Smooth muscle cell (in vitro differentiated cells): ENCODE data around the gene POP5. TPM values are rescaled to one million over a fixed set of nuclear protein-coding genes. Genes with fewer than 3 reads are reported as not detected.

ENCODE experiments used
- DNase-seq: peaks from one replicate; lab custom pipeline; 2025; ENCODE audit not compliant: unreplicated experiment; lab: John Stamatoyannopoulos, UW
- H2AFZ ChIP-seq: fragments of 200-600 bp; sonication (generic); 2 replicates; pipeline ENCODE4 v1.6.0; 2016; ENCODE audit warnings: antibody characterized with exemption, low read depth, mild to moderate bottlenecking
- H3F3A ChIP-seq: fragments of 200-600 bp; sonication (generic); 2 replicates; pipeline ENCODE4 v1.6.0; 2017; ENCODE audit warnings: antibody characterized with exemption, low read depth
- H3K27ac ChIP-seq: fragments of 200-600 bp; sonication (generic); 2 replicates; pipeline ENCODE4 v1.5.1; 2016; ENCODE audit warnings: low read depth, mild to moderate bottlenecking
- H3K27me3 ChIP-seq: fragments of 200-600 bp; sonication (generic); 2 replicates; pipeline ENCODE4 v1.6.1; 2016; ENCODE audit warnings: low read depth, mild to moderate bottlenecking
- H3K36me3 ChIP-seq: fragments of 200-600 bp; sonication (generic); 2 replicates; pipeline ENCODE4 v1.5.1; 2016; ENCODE audit warnings: low read depth
- H3K4me1 ChIP-seq: fragments of 200-600 bp; sonication (generic); 2 replicates; pipeline ENCODE4 v1.5.1; 2016; ENCODE audit warnings: low read depth
- H3K4me2 ChIP-seq: fragments of 200-600 bp; sonication (generic); 2 replicates; pipeline ENCODE4 v1.6.0; 2016; ENCODE audit warnings: mild to moderate bottlenecking
- H3K4me3 ChIP-seq: fragments of 200-600 bp; sonication (generic); 2 replicates; pipeline ENCODE4 v1.5.1; 2016; ENCODE audit warnings: mild to moderate bottlenecking
- H3K79me2 ChIP-seq: fragments of 200-600 bp; sonication (generic); 2 replicates; pipeline ENCODE4 v1.6.0; 2016; ENCODE audit warnings: low read depth, mild to moderate bottlenecking
- H3K9ac ChIP-seq: fragments of 200-600 bp; sonication (generic); 2 replicates; pipeline ENCODE4 v1.6.0; 2016; ENCODE audit warnings: low read depth
- H3K9me3 ChIP-seq: fragments of 200-600 bp; sonication (generic); replicated peaks from 2 replicates; pipeline ENCODE4 v1.5.1; 2016; ENCODE audit warnings: low read depth
- H4K20me1 ChIP-seq: fragments of 200-600 bp; sonication (generic); 2 replicates; pipeline ENCODE4 v1.6.0; 2016; ENCODE audit warnings: low read depth
- WGBS: methylation state at CpG from one replicate; pipeline ENCODE4 v1.1.7; 2016; ENCODE audit warnings: low lambda C conversion rate; 5-methylcytosine and 5-hydroxymethylcytosine counted together
- polyA plus RNA-seq: library from polyadenylated mRNA; unstranded; fragments of >200 nt; fragmentation: Nextera tagmentation; extraction: Ambion mirVana; gene quantifications from 2 replicates; pipeline ENCODE4 v1.2.1, GENCODE V29; 2016
- total RNA-seq: library from RNA; depleted of rRNA; stranded (reverse); fragments of >200 nt; gene quantifications from 2 replicates; pipeline ENCODE4 v1.2.3, GENCODE V29; 2014
- TF ChIP-seq, protein P1 (sequence below): fragments of 200-600 bp; sonication (generic); IDR thresholded peaks from 2 replicates; pipeline ENCODE4 v1.5.1; 2017; ENCODE audit warnings: borderline replicate concordance, mild to moderate bottlenecking, antibody characterized with exemption; ENCODE audit not compliant: insufficient read depth, poor library complexity, severe bottlenecking

POP5 gene
- total and polyA plus RNA-seq, 2 experiments from 2014 or later: 25.8 to 40.4 TPM

DNA sequence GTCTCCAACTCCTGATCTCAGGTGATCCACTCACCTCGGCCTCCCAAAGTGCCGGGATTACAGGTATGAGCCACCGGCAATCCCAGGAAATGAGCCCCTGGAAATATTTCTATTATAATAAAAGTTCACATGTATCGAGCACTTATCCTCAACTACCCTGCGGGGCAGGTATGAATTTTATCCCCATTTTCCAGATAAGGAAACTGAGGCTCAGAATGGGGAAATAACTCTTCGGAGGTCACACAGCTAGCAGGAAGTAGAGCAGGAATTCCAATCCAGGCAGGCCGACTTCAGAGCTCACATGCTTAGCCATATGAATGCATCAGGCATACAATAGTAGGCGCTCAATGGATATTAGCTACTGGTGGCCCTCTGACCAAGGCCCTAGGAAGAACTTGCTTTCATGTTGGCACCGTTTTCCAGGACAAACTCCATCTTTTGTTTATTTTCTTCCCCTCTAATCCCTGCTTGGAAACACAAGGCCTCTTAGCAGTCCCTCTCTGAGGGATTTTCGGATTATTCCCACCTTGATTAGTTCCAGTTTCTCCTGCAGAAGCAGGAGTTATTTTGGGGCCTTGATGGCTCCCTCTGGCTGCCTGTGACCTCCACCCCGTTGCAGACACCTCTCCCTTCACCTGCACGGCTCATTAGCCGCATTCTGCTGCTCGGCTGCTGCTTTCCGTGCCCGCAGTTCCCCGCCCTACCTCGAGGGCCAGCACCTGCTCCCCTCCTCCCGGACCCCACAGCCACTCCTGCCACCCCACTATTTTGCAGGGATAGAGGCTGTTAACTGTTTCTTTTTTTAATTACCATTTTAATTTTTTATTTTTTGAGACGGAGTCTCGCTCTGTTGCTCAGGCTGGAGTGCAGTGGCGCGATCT, 18.7 kb upstream of the POP5 start:
- Histone ChIP-seq H2AFZ (no peak overlapping the region), H3K27ac (no peak overlapping the region), H3F3A (no peaks in the 10 kb centered on the region), H4K20me1 (no peaks in the 10 kb centered on the region), H3K4me3 (no peak overlapping the region), H3K27me3 (no peaks in the 10 kb centered on the region), H3K79me2 (no peaks in the 10 kb centered on the region), H3K9ac (no peak overlapping the region), H3K9me3 (no peaks in the 10 kb centered on the region), H3K4me1 (no peaks in the 10 kb centered on the region), H3K36me3 (no peaks in the 10 kb centered on the region), H3K4me2 (no peak overlapping the region)
- TF ChIP-seq, protein P1, sequence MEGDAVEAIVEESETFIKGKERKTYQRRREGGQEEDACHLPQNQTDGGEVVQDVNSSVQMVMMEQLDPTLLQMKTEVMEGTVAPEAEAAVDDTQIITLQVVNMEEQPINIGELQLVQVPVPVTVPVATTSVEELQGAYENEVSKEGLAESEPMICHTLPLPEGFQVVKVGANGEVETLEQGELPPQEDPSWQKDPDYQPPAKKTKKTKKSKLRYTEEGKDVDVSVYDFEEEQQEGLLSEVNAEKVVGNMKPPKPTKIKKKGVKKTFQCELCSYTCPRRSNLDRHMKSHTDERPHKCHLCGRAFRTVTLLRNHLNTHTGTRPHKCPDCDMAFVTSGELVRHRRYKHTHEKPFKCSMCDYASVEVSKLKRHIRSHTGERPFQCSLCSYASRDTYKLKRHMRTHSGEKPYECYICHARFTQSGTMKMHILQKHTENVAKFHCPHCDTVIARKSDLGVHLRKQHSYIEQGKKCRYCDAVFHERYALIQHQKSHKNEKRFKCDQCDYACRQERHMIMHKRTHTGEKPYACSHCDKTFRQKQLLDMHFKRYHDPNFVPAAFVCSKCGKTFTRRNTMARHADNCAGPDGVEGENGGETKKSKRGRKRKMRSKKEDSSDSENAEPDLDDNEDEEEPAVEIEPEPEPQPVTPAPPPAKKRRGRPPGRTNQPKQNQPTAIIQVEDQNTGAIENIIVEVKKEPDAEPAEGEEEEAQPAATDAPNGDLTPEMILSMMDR: no peak
- WGBS: 87% methylated on average over 23 of the region's 23 CpGs
- no peak for DNase-seq

DNA sequence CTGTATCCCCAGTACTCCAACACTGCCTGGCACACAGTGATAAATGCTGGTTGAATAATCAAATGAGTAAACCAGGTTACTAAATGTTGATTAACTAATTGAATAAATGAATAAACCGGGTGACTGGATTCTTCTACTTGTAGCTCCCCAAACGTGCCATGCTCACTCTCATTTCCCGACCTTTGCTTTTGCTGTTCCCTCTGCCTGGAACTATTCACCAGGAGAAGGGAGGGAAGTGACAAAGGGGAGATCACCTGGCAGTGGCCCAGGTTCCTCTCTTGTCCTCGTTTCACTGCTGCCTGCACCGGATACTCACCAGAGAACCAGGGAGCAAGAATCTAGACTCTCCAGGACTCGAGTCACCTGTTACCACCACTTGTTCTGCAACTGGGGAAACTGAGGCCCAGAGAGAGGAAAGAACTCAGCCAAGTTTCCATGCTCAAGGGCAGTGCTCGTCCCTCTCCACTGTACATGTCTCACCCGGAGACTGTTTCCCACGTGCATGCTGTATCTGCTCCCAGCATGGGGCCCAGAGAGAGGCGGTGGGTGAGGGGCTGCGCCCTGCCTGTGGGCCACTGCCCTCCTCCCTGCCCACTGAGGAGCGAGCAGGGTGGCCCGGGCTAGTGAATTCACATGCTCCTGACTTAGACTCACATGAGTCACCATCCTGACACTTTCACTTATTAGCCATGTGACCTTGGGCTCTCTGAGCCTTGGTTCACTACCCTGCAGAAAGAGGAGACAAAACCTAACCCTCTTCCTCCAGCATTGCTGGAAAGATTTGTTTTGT, 17.7 kb upstream of the POP5 start:
- H3K27ac ChIP-seq: no peak overlapping the region
- H3K4me3 ChIP-seq: no peak overlapping the region
- H3K4me1 ChIP-seq: no peaks in the 10 kb centered on the region
- no peaks in the 10 kb centered on the region for H3K79me2 ChIP-seq
- no peaks in the 10 kb centered on the region for H3F3A ChIP-seq
- no peaks in the 10 kb centered on the region for H3K27me3 ChIP-seq
- no peaks in the 10 kb centered on the region for H3K36me3 ChIP-seq
- H3K9ac ChIP-seq: no peak overlapping the region
- TF ChIP-seq, protein P1: no peak
- no peak overlapping the region for H2AFZ ChIP-seq
- no peaks in the 10 kb centered on the region for H4K20me1 ChIP-seq
- DNase-seq: no peak
- H3K9me3 ChIP-seq: no peaks in the 10 kb centered on the region
- H3K4me2 ChIP-seq: no peak overlapping the region
- 67% methylated on average over 13 of the region's 13 CpGs for WGBS

DNA sequence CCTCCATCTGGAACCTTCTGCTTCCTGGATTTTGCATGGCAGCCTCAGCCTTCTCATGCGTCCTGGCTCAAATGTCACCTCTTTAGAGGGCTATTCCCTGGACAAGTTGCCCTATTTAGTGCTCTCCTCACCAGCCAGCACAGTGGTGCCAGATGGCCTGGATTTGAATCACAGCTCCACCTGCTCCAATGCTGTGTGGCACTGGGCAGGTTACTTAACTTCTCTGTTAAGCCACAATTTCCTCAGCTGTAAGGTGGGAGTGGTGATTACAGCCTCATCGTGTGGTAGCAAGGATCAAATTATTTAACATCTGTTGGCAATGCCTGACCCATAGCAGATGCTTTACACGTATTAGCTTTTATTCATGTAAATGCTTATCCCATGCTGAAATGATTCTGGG, 16.7 kb upstream of the POP5 start:
- H3F3A ChIP-seq: no peaks in the 10 kb centered on the region

More for the DNA sequence above, 16.7 kb upstream of the POP5 start:
- no peaks in the 10 kb centered on the region for H3K79me2 ChIP-seq
- no peak for DNase-seq
- H3K9me3 ChIP-seq: no peaks in the 10 kb centered on the region
- H3K4me2 ChIP-seq: no peak overlapping the region
- H3K27ac ChIP-seq: no peak overlapping the region
- H3K4me1 ChIP-seq: no peaks in the 10 kb centered on the region
- H3K27me3 ChIP-seq: no peaks in the 10 kb centered on the region
- WGBS: 92% methylated on average over 3 of the region's 3 CpGs
- H3K9ac ChIP-seq: no peak overlapping the region
- no peak overlapping the region for H3K4me3 ChIP-seq
- TF ChIP-seq, protein P1: no peak
- no peak overlapping the region for H2AFZ ChIP-seq
- H3K36me3 ChIP-seq: no peaks in the 10 kb centered on the region
- no peaks in the 10 kb centered on the region for H4K20me1 ChIP-seq
